ENCODE measurements around the gene TIMM50.

The TIMM50 gene

GRCh38 chr19:39532233-39533002, 51.8 kb downstream of the TIMM50 start, which contains the start of gene EID2B:
EID2B (minus strand) TSS chr19:39532852; CDS start chr19:39532802, 50 bp downstream.
- peak within 1 kb of the TSS; percentile 88 for H3K4me3 ChIP-seq (replicated peaks; ENCODE audit: low read depth, low read length)

DNA sequence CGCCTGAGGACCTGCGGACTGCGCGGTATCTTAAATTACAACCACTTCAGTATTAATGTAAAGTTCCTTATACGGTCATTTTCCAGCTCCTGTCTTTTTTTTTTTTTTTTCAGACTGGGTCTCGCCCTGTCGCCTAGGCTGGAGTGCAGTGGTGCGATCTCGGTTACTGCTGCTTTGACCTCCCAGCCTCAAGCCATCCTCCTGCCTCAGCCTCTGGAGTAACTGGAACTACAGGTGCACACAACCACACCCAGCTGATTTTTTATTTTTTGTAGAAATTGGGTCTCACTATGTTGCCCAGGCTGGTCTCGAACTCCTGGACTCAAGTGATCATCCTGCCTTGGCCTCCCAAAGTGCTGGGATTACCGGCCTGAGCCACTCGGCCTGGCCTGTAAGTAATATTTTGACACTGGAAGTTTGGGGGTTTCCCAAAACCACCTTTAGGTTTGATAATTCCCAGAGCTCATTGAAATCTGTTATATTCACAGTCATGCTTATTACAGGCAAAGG, 52.4 kb downstream of the TIMM50 start:
- no peak for TF ChIP-seq CTCF (IDR thresholded peaks at IDR 0.05; ENCODE audit: low read length, missing control alignments)
- no peak for DNase-seq (ENCODE audit: low read depth)
- no peak overlapping the region for H3K4me3 ChIP-seq (replicated peaks; ENCODE audit: low read depth, low read length)

More at GRCh38 chr19:39532233-39533002, 51.8 kb downstream of the TIMM50 start, which contains the start of gene EID2B:
- DNase-seq (ENCODE audit: low read depth): peak; percentile 98
- peak; percentile 98 for TF ChIP-seq CTCF (IDR thresholded peaks at IDR 0.05; ENCODE audit: low read length, missing control alignments)

- DNase-seq (ENCODE audit: low read depth): no peak
- H3K4me3 ChIP-seq (replicated peaks; ENCODE audit: low read depth, low read length): no peak overlapping the region
- no peak for TF ChIP-seq CTCF (IDR thresholded peaks at IDR 0.05; ENCODE audit: low read length, missing control alignments)
Observed at GRCh38 chr19:39533791-39534190, 53.2 kb downstream of the TIMM50 start.

GRCh38 chr19:39539165-39539517, 58.5 kb downstream of the TIMM50 start:
- TF ChIP-seq CTCF (IDR thresholded peaks at IDR 0.05; ENCODE audit: low read length, missing control alignments): no peak
- peak; percentile 46 for DNase-seq (ENCODE audit: low read depth)
- H3K4me3 ChIP-seq (replicated peaks; ENCODE audit: low read depth, low read length): peak overlapping the region; percentile 88

- H3K4me3 ChIP-seq (replicated peaks; ENCODE audit: low read depth, low read length): peak within 1 kb of the TSS; percentile 88
- peak; percentile 78 for TF ChIP-seq CTCF (IDR thresholded peaks at IDR 0.05; ENCODE audit: low read length, missing control alignments)
- DNase-seq (ENCODE audit: low read depth): peak; percentile 96
Observed at GRCh38 chr19:39539518-39540332, 59.1 kb downstream of the TIMM50 start, which contains the start of gene EID2. EID2 (minus strand) TSS chr19:39540161; CDS start chr19:39540079, 82 bp downstream.

DNA sequence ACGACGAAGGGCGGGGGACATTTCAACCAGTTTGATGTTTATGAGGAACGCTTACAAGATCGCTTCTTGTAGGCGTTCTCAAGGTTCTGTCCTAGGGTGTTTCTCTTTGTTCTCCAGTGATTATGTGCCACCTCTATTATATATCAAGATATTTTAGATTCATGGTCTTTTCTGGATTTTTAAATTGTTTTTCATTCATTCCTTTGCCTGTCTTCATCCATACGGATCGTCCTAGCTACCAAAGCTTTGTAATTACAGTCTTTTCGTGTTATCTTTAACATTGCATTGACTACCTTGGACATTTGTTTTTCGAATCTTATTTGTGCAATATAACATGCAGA, 59.7 kb downstream of the TIMM50 start:
- H3K4me3 ChIP-seq (replicated peaks; ENCODE audit: low read depth, low read length): peak overlapping the region; percentile 88
- TF ChIP-seq CTCF (IDR thresholded peaks at IDR 0.05; ENCODE audit: low read length, missing control alignments): no peak
- DNase-seq (ENCODE audit: low read depth): no peak

Data from fibroblast of pulmonary artery (primary cell).